ENCODE measurements around the gene LDAH.

DNA sequence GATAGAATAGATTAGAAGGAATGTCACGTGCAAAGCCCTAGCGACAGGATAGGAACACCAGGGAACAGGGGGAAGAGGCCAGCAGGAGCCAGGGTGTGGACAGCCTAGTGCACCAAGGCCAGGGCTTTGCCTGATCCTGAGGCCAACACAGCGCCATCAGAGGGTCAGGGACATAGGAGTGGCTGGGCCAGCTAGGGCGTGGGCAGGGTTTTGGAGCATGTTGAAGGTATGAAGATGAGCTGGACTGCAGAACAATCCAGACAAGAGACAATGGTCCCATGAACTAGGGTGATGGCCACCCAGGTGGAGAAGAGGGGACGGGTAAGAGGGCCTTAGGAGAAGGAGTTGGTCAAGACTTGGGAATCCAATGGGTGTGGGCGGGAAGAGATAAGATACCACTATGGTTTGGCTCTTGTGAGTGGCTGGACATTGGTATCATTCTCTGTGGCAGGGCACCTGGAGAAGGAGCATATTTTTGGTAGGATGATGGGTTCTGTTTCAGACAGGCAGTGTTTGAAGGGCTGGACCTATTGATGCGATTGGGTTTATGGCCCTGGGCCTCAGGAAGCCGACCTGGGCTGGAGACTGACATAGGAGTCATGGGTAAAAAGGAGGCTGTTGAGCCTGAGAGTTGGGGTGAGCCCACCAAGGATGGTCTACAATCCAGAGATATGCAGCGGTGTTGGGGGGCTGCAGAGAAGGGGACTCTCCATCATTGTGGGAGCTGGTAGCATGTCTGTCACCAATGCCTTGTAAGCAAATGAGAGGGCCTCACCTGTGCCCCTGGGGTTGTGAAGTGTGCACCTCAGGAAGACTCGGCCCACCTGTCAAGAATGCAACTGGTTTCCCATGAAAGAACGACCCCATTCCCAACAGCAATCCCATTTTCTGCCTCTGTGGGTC is 170.0 kb downstream of the LDAH start:
- TF ChIP-seq CTCF (conservative IDR thresholded peaks at IDR 0.05; ENCODE audit: low read depth in 2 of 2) (no peak), CREB1 (CRISPR knock-in tag; IDR thresholded peaks at IDR 0.05; ENCODE audit: low read depth) (no peak), POLR2AphosphoS5 (IDR thresholded peaks at IDR 0.05; ENCODE audit: low read depth) (no peak)

Data from GM23338 (cell line).